Fibroblast of lung (primary cell): ENCODE measurements around the gene NCOR1. TPM values are rescaled to one million over a fixed set of nuclear protein-coding genes. Genes with fewer than 3 reads are reported as not detected.
"Not testable (repeated sequence)": the region's sequence is repeated elsewhere in the genome, so short reads cannot be mapped to it uniquely, and the experiment has no call there.

Experiments used
- DNase-seq, 2 donors: peaks; one replicate each; pipeline versions ENCODE4 v3.0.0 to v3.0.0-alpha.2; 2010; ENCODE audit warnings: low read depth in 2 of 2
- H2AFZ ChIP-seq: 2 replicates; pipeline ENCODE4 v1.5.1; 2012; ENCODE audit warnings: low read length, control low read depth, inconsistent platforms
- H3K27ac ChIP-seq: 2 replicates; pipeline ENCODE4 v1.5.1; 2011; ENCODE audit warnings: low read length, control low read depth; ENCODE audit not compliant: insufficient read depth
- H3K27me3 ChIP-seq: 2 replicates; pipeline ENCODE4 v1.5.1; 2011; ENCODE audit warnings: mild to moderate bottlenecking, low read length; ENCODE audit not compliant: control insufficient read depth, insufficient read depth
- H3K36me3 ChIP-seq: 2 replicates; pipeline ENCODE4 v1.5.1; 2011; ENCODE audit warnings: low read length; ENCODE audit not compliant: control insufficient read depth, insufficient read depth
- H3K4me1 ChIP-seq: 2 replicates; pipeline ENCODE4 v1.5.1; 2011; ENCODE audit warnings: low read length; ENCODE audit not compliant: control insufficient read depth, insufficient read depth; ENCODE audit errors: extremely low read depth
- H3K4me2 ChIP-seq: 2 replicates; pipeline ENCODE4 v1.5.1; 2011; ENCODE audit warnings: low read length, control low read depth; ENCODE audit not compliant: insufficient read depth; ENCODE audit errors: extremely low read depth
- H3K4me3 ChIP-seq, 4 experiments: fragments of 200-600 bp in 1 of 4; sonication (generic) in 1 of 4; replicated peaks in 1 of 4; 2 replicates each; pipeline ENCODE4 v1.5.1; 2011 to 2016; ENCODE audit warnings: low read length in 4 of 4, low read depth in 3 of 4, mild to moderate bottlenecking in 3 of 4, control low read depth in 2 of 4, inconsistent platforms in 1 of 4, mixed read lengths in 1 of 4; ENCODE audit not compliant: insufficient read depth in 1 of 4; ENCODE audit errors: control extremely low read depth in 1 of 4
- H3K79me2 ChIP-seq: 2 replicates; pipeline ENCODE4 v1.5.1; 2012; ENCODE audit warnings: mild to moderate bottlenecking, low read length, inconsistent platforms; ENCODE audit not compliant: control insufficient read depth, insufficient read depth
- H3K9ac ChIP-seq: 2 replicates; pipeline ENCODE4 v1.5.1; 2011; ENCODE audit warnings: mild to moderate bottlenecking, low read length, control low read depth; ENCODE audit not compliant: insufficient read depth
- H3K9me3 ChIP-seq: 2 replicates; pipeline ENCODE4 v1.5.1; 2012; ENCODE audit warnings: low read depth, low read length; ENCODE audit not compliant: control insufficient read depth, insufficient read depth
- H4K20me1 ChIP-seq: 2 replicates; pipeline ENCODE4 v1.5.1; 2011; ENCODE audit warnings: low read length; ENCODE audit not compliant: control insufficient read depth, insufficient read depth; ENCODE audit errors: extremely low read depth
- CTCF ChIP-seq, 2 donors: IDR thresholded peaks in 1 of 2; conservative IDR thresholded peaks in 1 of 2; 1 replicate in 1 of 2; 2 replicates in 1 of 2; pipeline ENCODE4 v1.5.1; 2011 to 2012; ENCODE audit warnings: low read length in 2 of 2, control low read depth in 1 of 2, inconsistent platforms in 1 of 2, low read depth in 1 of 2, mild to moderate bottlenecking in 1 of 2
- EZH2 ChIP-seq: IDR thresholded peaks from 2 replicates; pipeline ENCODE4 v1.5.1; 2012; ENCODE audit warnings: low read length, control low read depth, mild to moderate bottlenecking; ENCODE audit errors: missing control alignments
- polyA plus RNA-seq, 2 donors: library from polyadenylated mRNA; depleted of rRNA in 1 of 2; stranded (reverse) in 1 of 2; unstranded in 1 of 2; fragments of >200 nt; gene quantifications; 2 replicates each; pipeline ENCODE4 v1.2.1, GENCODE V29; 2011 to 2012; ENCODE audit warnings: missing spikeins in 1 of 2
- total RNA-seq: library from RNA; depleted of rRNA; stranded (reverse); fragments of >200 nt; gene quantifications from 2 replicates; pipeline ENCODE4 v1.2.1, GENCODE V29; 2014

NCOR1 gene
- total and polyA plus RNA-seq, 2 donors (not counting 1 experiment from before 2014, with no cell fraction given) = 67.6 to 106 TPM

- no peaks in the 10 kb centered on the region for H3K36me3 ChIP-seq
- no peaks in the 10 kb centered on the region for H3K9me3 ChIP-seq
- H2AFZ ChIP-seq = no peak overlapping the region
- H4K20me1 ChIP-seq = no peaks in the 10 kb centered on the region
- no peak overlapping the region for H3K9ac ChIP-seq
- peak overlapping the region; percentile 38 for H3K4me2 ChIP-seq
- H3K27me3 ChIP-seq = no peaks in the 10 kb centered on the region
- no peak for TF ChIP-seq EZH2
- no peak for TF ChIP-seq CTCF (conservative IDR thresholded peaks at IDR 0.05 in 1 of 2, IDR thresholded peaks at IDR 0.05 in 1 of 2; ENCODE audit: low read depth in 1 of 2, low read length in 2 of 2)
- H3K4me1 ChIP-seq = no peaks in the 10 kb centered on the region
- peaks cover 57% of the 10 kb centered on the region for H3K79me2 ChIP-seq
- H3K4me3 ChIP-seq = no peak overlapping the region
- DNase-seq = no peak
- H3K27ac ChIP-seq = no peak overlapping the region
These were observed 16.2 kb downstream of the NCOR1 start for GRCh38 chr17:16199093-16199492.

GRCh38 chr17:16197276-16197675, 18.1 kb downstream of the NCOR1 start:
- Histone ChIP-seq H3K9me3 (no peaks in the 10 kb centered on the region), H3K27me3 (no peaks in the 10 kb centered on the region), H3K36me3 (no peaks in the 10 kb centered on the region), H3K4me3 (no peak overlapping the region), H4K20me1 (no peaks in the 10 kb centered on the region), H3K9ac (no peak overlapping the region), H3K4me2 (no peak overlapping the region), H3K79me2 (peaks cover 44% of the 10 kb centered on the region), H3K4me1 (no peaks in the 10 kb centered on the region), H2AFZ (no peak overlapping the region), H3K27ac (no peak overlapping the region)
- no peak for TF ChIP-seq CTCF (conservative IDR thresholded peaks at IDR 0.05 in 1 of 2, IDR thresholded peaks at IDR 0.05 in 1 of 2; ENCODE audit: low read depth in 1 of 2, low read length in 2 of 2)
- no peak for TF ChIP-seq EZH2
- DNase-seq = no peak

GRCh38 chr17:16194307-16194835, 21.0 kb downstream of the NCOR1 start:
- not testable (repeated sequence) for H3K9ac ChIP-seq, H3K27me3 ChIP-seq, H3K4me1 ChIP-seq, H3K4me3 ChIP-seq, DNase-seq, H3K9me3 ChIP-seq, H3K4me2 ChIP-seq, H3K27ac ChIP-seq, H2AFZ ChIP-seq, H3K36me3 ChIP-seq, H4K20me1 ChIP-seq
- peaks cover 35% of the 10 kb centered on the region for H3K79me2 ChIP-seq
